ENCODE results near the gene FAM219B.

The FAM219B gene

DNA sequence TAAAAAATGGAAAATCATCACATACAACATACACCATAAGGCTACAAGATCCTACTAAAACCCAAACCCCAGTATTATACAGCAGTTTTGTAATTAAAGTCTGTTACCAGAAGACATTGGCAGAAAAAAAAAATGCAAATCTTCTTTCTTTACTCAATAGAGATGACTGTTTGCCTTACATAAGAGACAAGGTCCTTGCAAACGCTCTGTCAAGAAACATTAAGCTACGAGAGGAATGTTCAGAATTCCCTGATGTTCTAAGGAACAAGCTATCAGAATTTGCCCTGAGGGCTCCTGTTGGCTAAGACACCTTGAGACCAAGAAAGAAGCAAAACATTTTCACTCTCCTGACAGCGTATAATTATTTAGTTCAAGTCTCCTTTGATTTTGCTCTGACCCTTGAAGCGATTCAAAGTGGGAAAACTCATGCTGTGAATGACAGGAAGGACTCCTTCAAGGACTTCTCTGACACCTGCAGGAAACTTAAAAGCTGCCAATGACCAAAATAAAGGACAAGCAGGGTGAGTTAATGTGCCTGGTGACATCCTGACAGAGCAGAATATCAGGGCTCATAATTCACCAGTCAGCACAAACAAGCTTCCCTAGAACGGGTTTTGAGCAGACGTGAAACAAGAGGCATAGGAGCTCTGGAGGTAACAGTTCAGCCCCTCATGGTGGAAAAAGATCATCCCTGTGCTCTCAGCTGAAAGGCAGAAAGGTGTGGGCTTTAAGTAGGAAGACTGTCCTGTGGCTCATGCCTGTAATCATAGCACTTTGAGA is 36.0 kb downstream of the FAM219B start:
- no peak for DNase-seq

DNA sequence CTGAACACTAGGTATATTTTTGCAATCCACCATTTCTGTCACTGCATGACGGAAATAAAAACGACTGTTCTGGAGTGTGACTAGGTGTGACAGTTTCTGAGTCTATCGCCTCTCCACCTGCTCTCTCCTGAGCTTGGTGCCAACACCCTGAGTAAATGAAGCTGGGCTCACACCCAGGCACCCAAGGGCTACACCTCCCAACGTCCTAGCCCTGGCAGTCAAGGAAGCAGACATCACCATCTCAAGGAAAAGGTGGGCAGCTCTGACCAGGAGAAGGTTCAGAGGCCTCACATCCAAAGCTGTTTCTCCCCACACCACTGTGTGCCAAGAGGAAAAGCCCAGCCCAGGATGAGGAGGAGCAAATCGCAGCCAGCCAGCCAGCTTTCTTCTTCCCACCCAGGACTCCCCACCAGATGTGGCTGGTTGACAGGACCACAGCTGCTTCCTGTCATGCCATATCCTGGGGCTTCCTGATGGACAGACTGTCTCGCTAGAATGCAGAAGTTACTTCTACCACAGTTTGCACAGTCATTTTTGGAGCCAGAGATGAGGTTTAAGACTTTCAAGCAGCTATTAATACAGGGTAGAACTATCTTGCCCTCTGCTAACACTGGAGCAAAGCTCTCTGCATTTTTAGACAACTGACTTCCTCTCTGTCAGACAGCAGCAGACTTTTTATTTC is 36.8 kb downstream of the FAM219B start:
- DNase-seq, result no peak

DNA sequence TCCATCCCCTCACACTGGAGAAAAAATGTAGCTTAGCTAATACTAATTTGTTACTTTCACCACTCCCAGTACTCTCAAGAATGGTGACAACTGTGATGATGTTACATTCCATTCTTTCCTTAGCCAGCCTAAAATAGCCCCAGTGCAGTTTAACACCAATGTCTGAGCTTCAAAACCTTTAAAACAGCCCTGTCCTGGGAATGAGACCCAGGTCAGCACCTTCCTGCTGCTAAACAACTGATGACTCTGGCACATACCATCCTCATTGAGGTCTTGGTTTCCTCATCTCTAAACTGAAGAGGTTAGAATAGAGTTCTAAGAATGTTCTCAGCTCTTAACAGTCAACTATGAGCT is 37.3 kb downstream of the FAM219B start:
- no peak for DNase-seq

DNA sequence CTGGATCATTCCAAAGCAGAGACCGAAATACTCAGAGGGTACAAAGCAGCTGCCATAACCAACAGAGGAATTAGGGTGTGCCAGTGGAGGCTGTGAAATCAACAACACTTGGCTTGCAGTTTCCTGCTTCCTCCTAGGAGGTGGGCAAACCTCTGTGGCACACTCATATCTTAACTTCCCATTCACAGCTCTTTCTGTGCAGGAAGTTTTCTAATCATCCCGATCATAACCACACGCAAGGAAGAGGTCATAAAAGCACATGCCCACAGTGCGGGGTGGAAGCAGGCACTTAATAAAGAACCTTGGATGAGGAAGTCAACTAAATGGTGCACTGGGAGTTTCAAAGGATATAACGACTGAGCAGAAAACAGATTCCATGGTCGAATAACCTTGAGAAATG is 38.6 kb downstream of the FAM219B start:
- DNase-seq, result no peak

DNA sequence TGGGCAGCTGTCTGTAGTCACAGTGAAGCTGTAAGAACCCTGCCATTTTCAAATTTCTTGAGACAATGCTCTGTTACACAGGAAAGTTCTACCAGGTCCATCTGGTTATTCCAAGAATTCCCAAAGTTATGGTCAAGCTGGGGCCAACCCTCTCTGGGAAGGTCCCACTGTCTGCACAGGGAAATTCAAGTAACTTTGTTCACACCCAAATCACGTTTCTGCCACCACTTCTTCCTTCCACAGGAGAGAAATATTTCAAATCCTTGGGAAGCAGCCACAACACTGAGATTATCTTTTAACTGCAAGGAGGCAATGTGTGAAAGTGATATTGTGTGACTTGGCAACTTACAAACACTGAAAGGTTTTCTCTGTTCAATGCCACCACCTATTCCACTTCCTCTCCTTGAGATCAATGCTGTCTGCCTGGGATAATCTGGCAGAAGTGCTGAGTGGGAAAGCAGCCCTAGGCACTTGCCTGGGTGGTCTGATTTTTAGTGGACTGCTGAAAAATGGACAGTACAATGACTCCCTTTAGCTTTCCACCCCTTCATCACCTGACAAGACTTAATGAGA is 39.1 kb downstream of the FAM219B start:
- no peak for DNase-seq

DNA sequence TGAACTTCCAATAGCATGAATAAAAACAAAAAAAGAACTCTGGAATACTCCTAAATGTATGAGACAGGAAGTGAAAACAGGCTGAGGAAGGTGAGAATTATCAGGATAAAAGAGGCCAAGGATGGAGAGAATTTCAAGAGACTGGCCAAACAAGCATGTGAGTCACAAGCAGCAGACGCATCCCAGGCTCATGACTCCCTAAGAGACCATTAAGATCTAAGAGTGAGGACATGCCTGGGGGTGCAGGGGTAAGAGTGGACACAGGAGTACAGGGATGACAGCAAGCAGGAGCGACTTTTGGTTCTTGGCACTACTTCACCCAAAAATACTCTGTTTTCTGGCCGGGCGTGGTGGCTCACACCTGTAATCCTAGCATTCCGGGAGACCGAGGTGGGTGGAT is 40.6 kb downstream of the FAM219B start:
- DNase-seq, result peak; percentile 41

DNA sequence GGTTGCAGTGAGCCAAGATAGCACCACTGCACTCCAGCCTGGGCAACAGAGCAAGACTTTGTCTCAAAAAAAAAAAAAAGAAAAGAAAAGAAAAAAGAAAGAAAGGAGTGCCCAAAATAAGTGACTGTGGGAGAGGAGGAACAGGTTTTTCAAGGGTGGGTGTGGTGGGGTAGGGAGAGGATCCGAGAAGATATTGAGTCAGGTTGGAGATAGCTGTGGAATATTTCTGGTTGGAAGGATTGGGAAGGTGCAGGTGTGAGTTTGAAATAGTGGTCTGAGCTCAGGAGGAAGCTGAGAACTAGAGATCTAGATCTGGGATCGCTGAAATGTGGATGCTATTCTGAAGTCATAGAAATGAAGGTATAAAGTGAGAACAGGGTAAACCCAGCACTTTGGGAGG is 41.3 kb downstream of the FAM219B start:
- no peak for DNase-seq

DNA sequence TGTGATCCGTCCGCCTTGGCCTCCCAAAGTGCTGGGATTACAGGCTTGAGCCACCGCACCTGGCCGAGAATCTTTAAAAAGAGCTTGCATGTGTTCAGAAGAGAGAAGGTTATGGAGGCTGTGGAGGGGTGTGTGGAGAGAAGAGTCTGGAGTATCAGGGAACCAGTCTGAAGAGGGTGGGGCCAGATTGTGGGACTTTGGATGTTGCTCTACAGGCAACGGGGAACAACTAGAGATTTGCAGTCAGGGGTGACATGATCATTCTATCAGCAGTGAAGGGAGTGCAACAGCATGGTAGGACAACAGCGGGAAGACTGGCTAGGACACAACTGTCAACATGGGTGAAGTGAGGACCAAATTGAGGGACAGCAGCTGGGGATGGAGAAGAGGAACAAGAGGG is 42.4 kb downstream of the FAM219B start:
- DNase-seq, result no peak

DNA sequence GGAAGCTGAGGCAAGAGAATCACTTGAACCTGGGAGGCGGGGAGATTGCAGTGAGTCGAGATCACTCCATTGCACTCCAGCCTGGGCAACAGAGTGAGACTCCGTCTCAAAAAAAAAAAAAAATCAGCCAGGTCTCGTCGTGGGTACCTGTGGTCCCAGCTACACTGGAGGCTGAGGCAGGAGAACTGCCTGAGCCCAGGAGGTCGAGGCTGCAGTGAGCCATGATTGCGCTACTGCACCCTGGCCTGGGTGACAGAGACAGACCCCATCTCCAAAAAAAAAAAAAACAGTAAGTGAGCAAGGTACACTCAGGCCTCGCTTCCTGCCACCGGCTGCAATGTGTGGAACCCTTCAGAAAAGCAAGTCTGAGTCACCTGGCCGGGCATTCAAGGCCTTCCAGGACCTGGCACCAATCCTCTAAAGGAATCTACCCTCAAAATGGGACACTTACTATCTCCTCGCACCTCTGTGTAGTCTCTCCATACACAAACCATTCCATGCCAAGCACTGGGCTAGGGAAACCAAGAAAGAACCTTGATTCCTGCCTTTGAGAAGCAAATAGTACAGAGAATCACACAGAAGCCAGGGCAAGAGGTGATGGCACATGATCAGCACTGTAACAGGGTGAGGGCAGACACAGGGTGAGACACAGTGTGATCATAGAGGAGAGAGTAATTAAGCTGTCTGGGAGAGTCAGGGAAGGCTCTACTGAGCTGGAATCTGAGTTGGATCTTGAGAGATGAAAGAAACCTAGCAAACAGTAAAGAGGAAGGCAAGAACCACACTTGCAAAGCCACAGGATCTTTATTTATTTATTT is 43.2 kb downstream of the FAM219B start:
- no peak for DNase-seq

DNA sequence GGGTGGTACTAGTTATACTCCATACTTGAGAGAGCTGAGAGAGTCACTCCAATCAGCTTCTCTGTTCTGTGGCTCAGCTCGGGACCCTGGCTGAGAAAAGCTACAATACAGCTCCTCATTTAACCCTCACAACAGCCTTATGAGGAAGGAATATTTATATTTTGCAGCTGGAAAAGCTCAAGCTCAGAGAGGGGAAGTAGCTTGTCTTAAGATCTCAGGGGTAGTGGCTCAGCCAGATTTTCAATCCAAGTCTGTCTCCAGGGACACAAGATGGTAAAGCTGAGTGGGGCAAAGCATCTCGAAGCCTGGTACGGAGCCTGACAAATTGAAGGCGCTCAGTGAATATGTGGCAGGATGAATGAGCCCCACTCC is 48.3 kb downstream of the FAM219B start:
- no peak for DNase-seq

DNA sequence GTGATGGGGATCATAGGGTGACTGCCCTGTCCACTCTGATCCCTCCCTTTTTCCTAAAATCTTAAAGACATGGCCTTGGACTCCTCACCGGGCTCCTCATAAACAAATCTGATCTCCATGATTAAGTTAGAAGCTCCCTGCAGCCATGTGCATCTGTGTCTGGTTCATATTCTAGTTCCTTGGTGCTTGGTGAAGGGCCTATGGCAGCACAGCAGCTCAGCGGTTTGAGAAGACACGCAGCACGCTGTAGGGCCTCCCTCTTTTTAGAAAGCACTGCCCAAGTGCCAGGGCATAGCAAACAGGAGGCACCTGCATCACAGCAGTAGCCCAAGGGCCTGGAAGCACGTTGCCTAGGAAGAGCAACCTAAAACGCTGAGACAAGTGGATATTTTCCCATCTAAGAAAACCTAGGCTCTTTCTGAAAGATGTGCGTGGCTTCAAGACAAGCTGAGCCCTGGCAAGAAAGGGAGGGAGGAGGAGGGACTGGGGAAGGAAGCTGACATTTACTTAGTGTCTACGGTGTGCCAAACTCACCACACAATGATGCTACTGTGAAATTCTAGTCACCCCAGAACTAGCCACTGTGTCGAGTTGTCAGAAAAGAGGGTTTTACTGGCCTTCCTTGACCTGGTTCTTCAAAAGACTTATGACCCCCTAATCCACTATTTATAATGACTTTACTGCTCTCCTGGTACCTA is 48.8 kb downstream of the FAM219B start:
- no peak for DNase-seq

DNA sequence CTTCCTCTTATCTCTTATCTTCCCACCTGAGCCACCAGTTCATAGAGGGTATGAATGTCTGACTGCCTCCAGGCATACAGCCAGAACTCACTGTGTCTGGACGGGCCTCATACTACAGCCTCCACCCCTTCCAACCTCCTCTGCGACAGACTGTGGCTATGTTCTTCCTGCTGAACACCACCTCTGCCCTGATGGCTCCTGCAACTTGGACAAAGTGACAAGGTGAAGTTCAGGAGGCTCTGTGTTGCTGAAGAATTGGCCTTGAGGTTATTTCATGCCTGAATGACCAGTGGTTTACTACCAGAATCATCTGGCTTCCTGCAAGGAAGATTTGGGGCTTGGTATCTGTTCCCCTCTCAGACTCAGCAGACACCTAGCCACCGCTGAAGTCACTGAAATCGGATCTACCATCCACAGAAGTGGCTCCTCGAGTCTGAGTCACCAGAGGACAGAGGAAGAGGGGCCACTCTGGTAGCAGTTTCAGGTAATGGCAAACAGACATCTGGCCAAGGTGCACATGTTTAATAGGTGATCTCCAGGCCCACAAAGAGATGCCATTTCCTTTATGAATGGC is 49.5 kb downstream of the FAM219B start:
- no peak for DNase-seq

DNA sequence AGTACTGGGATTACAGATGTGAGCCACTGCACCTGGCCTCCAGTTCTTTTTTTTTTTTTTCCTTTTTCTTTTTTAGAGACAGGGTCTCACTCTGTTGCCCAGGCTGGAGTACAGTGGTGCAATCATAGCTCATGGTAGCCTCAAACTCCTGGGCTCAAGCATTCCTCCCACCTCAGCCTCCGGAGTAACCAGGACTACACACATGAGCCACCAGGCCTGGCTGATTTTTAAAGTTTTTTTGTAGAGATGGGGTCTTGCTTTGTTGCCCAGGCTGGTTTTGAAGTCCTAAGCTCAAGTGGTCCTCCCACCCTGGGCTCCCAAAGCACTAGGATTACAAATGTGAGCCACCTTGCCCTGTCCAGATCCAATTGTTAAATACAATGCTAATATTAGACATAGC is 50.1 kb downstream of the FAM219B start:
- no peak for DNase-seq

DNA sequence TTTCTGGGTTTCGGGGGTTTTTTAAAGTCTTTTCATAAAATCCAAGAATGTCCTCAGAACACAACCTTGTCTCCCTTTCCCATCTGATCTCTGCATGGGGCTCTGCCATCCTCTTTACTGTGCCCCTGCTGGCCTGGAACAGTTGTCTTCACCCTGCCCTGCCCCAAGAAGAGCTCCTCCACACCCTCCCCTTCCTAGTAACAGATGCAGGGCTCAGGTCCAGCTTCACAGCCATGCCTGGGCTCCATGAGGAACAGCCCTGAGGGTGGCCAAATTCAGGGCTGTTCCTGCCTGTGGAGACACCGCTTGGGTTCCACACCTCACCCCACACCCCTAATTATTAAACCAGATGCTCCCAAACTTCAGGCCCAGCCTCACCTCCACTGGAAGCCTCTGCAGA is 50.8 kb downstream of the FAM219B start:
- no peak for DNase-seq

DNA sequence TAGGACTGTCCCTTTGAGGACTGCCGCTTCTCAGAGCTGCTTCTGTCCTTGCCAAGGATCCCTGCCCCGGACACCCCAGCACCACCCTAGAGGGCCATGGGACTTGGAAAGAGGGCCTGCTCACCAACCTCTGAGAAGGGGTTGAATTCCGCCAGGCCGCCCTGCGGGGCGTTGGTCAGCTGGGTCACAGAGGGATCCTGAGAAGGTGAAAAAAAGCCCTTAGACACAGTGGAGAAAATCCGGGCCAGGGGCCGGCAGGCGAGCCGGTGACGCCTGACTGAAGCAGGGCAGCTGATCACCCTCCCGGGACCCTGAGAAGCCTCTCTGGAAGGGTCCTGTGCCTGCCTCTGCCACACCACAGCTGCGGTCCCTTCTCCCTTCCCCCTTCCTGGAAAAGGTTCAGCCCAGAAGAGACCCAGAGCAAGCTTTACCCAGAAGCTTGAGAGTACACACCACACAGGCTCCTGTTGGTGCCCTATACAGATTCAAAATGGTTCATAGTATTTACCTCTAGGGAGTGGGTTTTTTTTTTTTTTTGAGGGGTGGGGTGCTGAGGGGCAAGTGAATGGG is 52.1 kb downstream of the FAM219B start:
- no peak for DNase-seq

DNA sequence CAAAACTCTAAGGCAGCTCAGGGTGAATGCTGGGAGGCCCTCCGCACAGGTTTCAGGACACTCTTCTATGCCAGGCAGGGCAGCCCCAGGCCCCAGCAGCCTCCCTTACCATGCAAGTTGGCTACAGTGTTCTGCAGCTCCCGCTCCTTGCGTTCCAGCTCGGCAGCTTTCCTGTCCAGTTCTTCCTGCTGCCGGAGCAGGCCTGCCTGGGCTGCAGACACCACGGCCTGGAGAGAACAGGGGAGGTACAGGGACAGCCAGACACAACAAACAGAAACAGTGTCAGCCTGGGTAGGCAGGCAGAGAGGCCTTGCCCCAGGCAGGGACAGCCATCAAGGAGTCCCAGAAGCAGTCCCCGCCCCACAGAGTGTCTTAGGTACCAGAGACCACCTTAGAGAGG is 54.7 kb downstream of the FAM219B start:
- DNase-seq, result no peak

DNA sequence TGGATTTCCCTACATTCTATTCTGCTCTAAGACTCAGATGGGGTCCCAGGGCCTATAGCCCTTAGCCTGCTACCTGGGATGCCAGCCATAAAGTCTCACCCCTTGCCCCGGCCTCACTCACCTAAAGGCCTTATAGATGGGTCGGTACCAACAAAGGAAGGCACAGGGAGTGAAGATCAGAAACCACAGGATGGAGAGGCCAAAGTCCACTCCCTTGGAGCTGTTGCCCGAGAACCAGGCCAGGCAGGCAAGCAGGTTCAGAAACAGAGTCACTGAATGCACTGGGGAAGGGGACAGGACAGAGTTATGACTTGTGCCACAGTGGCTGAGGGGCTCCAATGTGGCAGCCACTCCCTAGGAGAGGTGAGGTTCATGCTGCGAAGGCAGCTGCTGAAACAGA is 56.3 kb downstream of the FAM219B start:
- no peak for DNase-seq
